Hematopoietic multipotent progenitor cell (in vitro differentiated cells): ENCODE results near the gene P3H3. TPM values are rescaled to one million over a fixed set of nuclear protein-coding genes. Genes with fewer than 3 reads are reported as not detected.

Experiments
- DNase-seq, 3 donors: peaks; one replicate each; pipeline ENCODE4 v3.0.0-alpha.2; 2011 to 2015; ENCODE audit warnings: low read depth in 2 of 3, low spot score in 2 of 3
- total RNA-seq: library from RNA; depleted of rRNA; stranded (reverse); fragments of >200 nt; gene quantifications from one replicate; pipeline ENCODE4 v1.2.3, GENCODE V29; 2012

Gene P3H3
- 13.2 TPM for total RNA-seq

GRCh38 chr12:6827982-6828780 lies at the start of gene P3H3:
Gene P3H3 (plus strand): TSS chr12:6828407. CDS start chr12:6828441, 34 bp downstream.
- DNase-seq: no peak

GRCh38 chr12:6778574-6779550 lies 49.3 kb upstream of the P3H3 start:
- DNase-seq: peak; percentile 70 to 94 (median 88)

GRCh38 chr12:6779708-6780432 lies 48.3 kb upstream of the P3H3 start:
- DNase-seq: no peak

- DNase-seq: no peak
These were observed 47.6 kb upstream of the P3H3 start for GRCh38 chr12:6780573-6780972.

- DNase-seq: no peak
These were observed 46.1 kb upstream of the P3H3 start for GRCh38 chr12:6782119-6782518.

GRCh38 chr12:6782850-6783566 lies 45.2 kb upstream of the P3H3 start:
- no peak for DNase-seq

- DNase-seq: no peak
These were observed 44.4 kb upstream of the P3H3 start for GRCh38 chr12:6783828-6784227.

GRCh38 chr12:6784296-6784695 lies 43.9 kb upstream of the P3H3 start:
- no peak for DNase-seq

GRCh38 chr12:6784761-6785160 lies 43.4 kb upstream of the P3H3 start:
- no peak for DNase-seq

- no peak for DNase-seq
These were observed 41.7 kb upstream of the P3H3 start for GRCh38 chr12:6786416-6787094.

GRCh38 chr12:6787309-6787708 lies 40.9 kb upstream of the P3H3 start:
- no peak for DNase-seq

- peak in 1 of 3 donors; percentile 52 for DNase-seq
These were observed 39.0 kb upstream of the P3H3 start, which contains the start of gene CD4 for GRCh38 chr12:6788972-6789924. Gene CD4 (plus strand): TSS chr12:6789528. CDS start chr12:6800139, 10,611 bp downstream.

- DNase-seq: no peak
These were observed 37.6 kb upstream of the P3H3 start for GRCh38 chr12:6790496-6791150.

GRCh38 chr12:6791931-6792520 lies 36.2 kb upstream of the P3H3 start:
- DNase-seq: peak in 1 of 3 donors; percentile 38

- DNase-seq: peak in 2 of 3 donors; percentile 66 to 68
These were observed 35.5 kb upstream of the P3H3 start for GRCh38 chr12:6792522-6793201.

GRCh38 chr12:6795088-6795487 lies 33.1 kb upstream of the P3H3 start:
- no peak for DNase-seq

GRCh38 chr12:6796576-6796975 lies 31.6 kb upstream of the P3H3 start:
- no peak for DNase-seq
